PC-9 (cell line): ENCODE results near the gene UBE2O.

ENCODE experiments used
- EZH2 ChIP-seq: fragments of 200-600 bp; sonication (generic); IDR thresholded peaks from 2 replicates; pipeline ENCODE4 v1.8.0; 2017; ENCODE audit warnings: antibody characterized with exemption, low read depth
- TF ChIP-seq, protein P1 (sequence below): fragments of 200-600 bp; sonication (generic); conservative IDR thresholded peaks from 2 replicates; pipeline ENCODE4 v1.6.1; 2017; ENCODE audit warnings: mixed run types, antibody characterized with exemption, mild to moderate bottlenecking, moderate library complexity

DNA sequence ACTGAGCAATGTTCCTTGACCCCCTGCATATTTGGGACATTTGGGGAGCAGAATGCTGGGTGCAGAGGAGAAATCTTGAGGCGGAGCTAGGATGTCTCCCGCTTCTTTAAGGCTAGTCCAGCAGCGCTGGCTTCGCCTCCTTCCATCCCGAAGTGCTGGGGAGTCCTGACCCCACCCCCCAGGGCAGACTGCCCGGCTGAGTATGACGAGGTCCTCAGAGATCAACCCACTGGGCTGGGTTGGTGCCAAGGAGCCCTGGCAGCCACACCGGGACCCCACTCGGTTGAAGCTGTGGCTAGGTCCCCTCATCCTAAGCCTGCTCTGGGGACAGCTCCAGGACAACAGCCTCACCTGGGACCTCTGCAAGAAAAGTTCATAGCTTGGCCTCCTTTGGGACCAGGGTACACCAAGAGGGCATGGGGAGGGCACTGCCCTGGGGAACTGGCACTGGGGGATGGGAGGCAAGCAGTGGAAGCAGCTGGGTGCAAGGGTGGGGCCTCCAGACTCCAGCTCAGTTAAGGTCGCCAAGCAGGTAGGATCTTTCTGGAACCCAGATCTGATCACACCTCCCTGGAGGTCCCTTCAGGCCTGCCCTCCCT, 37.3 kb upstream of the UBE2O start:
- TF ChIP-seq, protein P1, sequence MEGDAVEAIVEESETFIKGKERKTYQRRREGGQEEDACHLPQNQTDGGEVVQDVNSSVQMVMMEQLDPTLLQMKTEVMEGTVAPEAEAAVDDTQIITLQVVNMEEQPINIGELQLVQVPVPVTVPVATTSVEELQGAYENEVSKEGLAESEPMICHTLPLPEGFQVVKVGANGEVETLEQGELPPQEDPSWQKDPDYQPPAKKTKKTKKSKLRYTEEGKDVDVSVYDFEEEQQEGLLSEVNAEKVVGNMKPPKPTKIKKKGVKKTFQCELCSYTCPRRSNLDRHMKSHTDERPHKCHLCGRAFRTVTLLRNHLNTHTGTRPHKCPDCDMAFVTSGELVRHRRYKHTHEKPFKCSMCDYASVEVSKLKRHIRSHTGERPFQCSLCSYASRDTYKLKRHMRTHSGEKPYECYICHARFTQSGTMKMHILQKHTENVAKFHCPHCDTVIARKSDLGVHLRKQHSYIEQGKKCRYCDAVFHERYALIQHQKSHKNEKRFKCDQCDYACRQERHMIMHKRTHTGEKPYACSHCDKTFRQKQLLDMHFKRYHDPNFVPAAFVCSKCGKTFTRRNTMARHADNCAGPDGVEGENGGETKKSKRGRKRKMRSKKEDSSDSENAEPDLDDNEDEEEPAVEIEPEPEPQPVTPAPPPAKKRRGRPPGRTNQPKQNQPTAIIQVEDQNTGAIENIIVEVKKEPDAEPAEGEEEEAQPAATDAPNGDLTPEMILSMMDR: no peak
- no peak for TF ChIP-seq EZH2
